Ovary (tissue), 3 donors: ENCODE data around the gene RAB10.

Experiments
- POLR2A ChIP-seq: fragments of 450-650 bp; IDR thresholded peaks from one replicate; pipeline ENCODE4 v1.6.1; 2017; ENCODE audit warnings: antibody characterized with exemption, mild to moderate bottlenecking, moderate library complexity
- TF ChIP-seq, protein P1 (sequence below), 3 donors: fragments of 450-650 bp in 2 of 3; fragments of 200-600 bp in 1 of 3; IDR thresholded peaks; one replicate each; pipeline versions ENCODE4 v1.5.1 to v1.8.0; 2016 to 2022; ENCODE audit warnings: antibody characterized with exemption in 3 of 3, mild to moderate bottlenecking in 1 of 3
- donor health status: DM: no; HTN: no; CAD: no.

DNA sequence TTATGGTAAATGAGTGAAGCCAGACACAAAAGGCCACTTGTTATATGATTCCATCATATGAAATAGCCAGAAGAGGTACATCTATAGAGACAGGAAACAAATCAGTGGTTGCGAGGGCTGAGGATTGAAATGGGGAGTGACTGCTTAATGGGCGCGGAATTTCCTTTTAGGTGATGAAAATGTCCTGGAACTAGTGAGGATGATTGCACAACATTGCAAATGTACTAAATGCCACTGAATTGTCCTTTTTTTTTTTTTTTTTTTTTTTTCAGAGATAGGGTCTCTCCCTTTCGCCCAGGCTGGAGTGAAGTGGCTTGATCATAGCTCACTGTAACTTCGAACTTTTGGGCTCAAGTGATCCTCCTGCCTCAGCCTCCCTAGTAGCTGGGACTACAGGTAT is 123.7 kb downstream of the RAB10 start:
- TF ChIP-seq POLR2A: no peak
- TF ChIP-seq, protein P1, sequence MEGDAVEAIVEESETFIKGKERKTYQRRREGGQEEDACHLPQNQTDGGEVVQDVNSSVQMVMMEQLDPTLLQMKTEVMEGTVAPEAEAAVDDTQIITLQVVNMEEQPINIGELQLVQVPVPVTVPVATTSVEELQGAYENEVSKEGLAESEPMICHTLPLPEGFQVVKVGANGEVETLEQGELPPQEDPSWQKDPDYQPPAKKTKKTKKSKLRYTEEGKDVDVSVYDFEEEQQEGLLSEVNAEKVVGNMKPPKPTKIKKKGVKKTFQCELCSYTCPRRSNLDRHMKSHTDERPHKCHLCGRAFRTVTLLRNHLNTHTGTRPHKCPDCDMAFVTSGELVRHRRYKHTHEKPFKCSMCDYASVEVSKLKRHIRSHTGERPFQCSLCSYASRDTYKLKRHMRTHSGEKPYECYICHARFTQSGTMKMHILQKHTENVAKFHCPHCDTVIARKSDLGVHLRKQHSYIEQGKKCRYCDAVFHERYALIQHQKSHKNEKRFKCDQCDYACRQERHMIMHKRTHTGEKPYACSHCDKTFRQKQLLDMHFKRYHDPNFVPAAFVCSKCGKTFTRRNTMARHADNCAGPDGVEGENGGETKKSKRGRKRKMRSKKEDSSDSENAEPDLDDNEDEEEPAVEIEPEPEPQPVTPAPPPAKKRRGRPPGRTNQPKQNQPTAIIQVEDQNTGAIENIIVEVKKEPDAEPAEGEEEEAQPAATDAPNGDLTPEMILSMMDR (IDR thresholded peaks at IDR 0.05): no peak
